T-helper 2 cell treated with Interferon-gamma antibody and Interleukin-4, amounts not matched to agents 5 μg/mL and 100 μg/mL, for 36 hours (primary cell): Measurements from ENCODE around the gene PDE1C.

Experiments
- DNase-seq: peaks from one replicate; pipeline ENCODE4 v3.0.0; 2021; ENCODE audit warnings: low spot score
- H3K27ac Mint-ChIP-seq: one replicate; pipeline ENCODE4 v1.8.0; 2021; ENCODE audit warnings: mild to moderate bottlenecking, mixed read lengths
- H3K27me3 Mint-ChIP-seq: one replicate; pipeline ENCODE4 v1.8.0; 2021; ENCODE audit warnings: low read depth, mixed read lengths
- H3K36me3 Mint-ChIP-seq: one replicate; pipeline ENCODE4 v1.8.0; 2021; ENCODE audit warnings: low read depth, mixed read lengths
- H3K4me1 Mint-ChIP-seq: one replicate; pipeline ENCODE4 v1.8.0; 2021; ENCODE audit warnings: low read depth, mixed read lengths
- H3K4me3 Mint-ChIP-seq: one replicate; pipeline ENCODE4 v1.8.0; 2022; ENCODE audit warnings: mild to moderate bottlenecking, moderate library complexity, mixed read lengths
- H3K9me3 Mint-ChIP-seq: one replicate; pipeline ENCODE4 v1.8.0; 2021; ENCODE audit warnings: mixed read lengths

Gene PDE1C

DNA sequence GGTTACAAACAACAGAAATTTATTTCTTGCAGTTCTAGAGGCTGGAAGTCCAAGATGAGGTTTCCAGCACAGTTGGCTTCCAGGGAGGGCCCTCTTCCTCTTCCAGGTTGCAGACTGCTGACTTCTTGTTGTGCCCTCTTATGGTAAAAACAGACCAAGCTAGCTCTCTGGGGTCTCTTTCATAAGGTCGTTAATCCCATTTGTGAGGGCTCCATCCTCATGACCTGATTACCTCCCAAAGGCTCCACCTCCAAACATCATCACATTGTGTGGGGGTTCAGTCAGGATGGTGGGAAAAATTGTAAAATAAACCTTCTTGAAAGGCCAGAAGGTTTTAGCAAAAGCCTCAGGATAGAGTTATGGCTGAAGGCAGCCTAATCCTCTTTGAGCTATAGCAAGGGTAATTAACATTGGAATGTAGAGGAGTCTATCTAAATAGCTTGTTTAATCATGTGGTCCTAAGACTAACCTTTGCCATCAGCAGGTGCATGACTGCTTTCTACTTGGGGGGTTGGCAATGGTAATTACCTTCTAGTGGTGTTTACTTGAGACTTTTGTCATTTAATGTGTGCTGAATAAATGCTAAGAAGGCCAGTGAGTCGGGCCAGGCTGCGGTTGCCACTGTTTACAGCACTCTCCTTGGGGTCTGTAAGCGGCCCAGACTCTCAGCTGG, 302.4 kb downstream of the PDE1C start:
- Mint-ChIP-seq H3K4me3 (no peak overlapping the region), H3K27ac (no peak overlapping the region), H3K4me1 (no peaks in the 10 kb centered on the region), H3K27me3 (no peaks in the 10 kb centered on the region), H3K9me3 (no peaks in the 10 kb centered on the region), H3K36me3 (no peaks in the 10 kb centered on the region)
- DNase-seq = no peak

DNA sequence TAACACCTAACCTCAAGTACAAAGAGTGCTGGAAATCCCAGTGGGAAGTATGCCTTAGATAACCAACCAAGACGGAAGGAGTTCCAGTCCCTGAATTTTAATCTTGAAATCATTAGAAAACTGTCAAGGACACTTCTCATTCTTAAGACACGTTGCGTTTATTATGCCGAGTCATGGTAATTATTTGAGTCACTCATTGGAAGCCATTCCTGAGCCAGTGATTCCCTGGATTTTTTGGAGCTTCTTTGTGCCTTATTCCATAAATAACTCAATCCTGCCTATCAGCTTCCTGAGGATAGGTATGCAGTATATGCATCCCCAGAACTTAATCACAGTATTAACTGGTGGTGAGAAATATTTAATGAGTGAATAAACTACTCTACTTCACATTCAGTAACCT, 305.7 kb downstream of the PDE1C start:
- Mint-ChIP-seq H3K4me3 (no peak overlapping the region), H3K27ac (no peak overlapping the region), H3K9me3 (no peaks in the 10 kb centered on the region), H3K27me3 (no peaks in the 10 kb centered on the region), H3K4me1 (no peaks in the 10 kb centered on the region), H3K36me3 (no peaks in the 10 kb centered on the region)
- DNase-seq = no peak

DNA sequence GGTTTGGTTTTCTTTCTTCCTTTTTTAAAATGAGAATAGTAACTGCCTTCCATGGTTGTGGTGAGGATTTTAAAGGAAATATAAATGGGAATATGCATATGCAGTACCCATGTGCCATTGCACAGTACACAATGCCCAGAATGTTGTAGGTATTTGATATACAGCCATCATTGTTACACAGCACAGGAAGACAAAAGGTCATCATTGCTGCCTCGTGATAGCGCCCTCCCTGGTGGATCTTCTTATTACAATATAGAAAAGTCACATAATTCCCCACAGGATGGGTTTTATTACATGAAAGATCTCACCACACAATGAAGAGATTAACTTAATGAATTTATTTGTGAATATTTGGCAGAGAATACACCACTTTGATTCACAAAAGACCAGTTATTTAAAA, 306.7 kb downstream of the PDE1C start:
- H3K9me3 Mint-ChIP-seq = no peaks in the 10 kb centered on the region
- H3K4me3 Mint-ChIP-seq = no peak overlapping the region

DNA sequence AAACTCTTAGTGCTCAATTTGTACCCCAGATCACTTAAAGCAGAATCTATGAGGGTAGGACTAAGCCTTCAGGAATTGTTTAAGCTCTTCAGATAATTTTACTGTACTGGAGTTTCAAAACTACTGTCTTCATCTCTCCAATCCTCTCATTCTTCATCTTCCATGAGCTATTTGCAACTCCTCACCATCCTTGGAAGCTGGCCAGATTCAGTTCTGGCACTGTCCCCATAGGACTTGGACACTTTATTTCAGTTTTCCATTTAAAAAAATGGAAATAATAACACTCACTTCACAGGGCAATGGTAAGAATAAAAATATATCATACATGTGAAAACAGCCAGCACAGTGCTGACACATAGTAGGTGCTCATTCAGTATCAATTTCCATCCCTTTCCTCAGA, 308.6 kb downstream of the PDE1C start:
- Mint-ChIP-seq H3K4me1 (no peaks in the 10 kb centered on the region), H3K36me3 (no peaks in the 10 kb centered on the region), H3K27me3 (no peaks in the 10 kb centered on the region), H3K9me3 (no peaks in the 10 kb centered on the region), H3K27ac (no peak overlapping the region), H3K4me3 (no peak overlapping the region)
- no peak for DNase-seq

More for the DNA sequence above, 306.7 kb downstream of the PDE1C start:
- no peak overlapping the region for H3K27ac Mint-ChIP-seq
- DNase-seq = no peak
- no peaks in the 10 kb centered on the region for H3K36me3 Mint-ChIP-seq
- no peaks in the 10 kb centered on the region for H3K4me1 Mint-ChIP-seq
- H3K27me3 Mint-ChIP-seq = no peaks in the 10 kb centered on the region

DNA sequence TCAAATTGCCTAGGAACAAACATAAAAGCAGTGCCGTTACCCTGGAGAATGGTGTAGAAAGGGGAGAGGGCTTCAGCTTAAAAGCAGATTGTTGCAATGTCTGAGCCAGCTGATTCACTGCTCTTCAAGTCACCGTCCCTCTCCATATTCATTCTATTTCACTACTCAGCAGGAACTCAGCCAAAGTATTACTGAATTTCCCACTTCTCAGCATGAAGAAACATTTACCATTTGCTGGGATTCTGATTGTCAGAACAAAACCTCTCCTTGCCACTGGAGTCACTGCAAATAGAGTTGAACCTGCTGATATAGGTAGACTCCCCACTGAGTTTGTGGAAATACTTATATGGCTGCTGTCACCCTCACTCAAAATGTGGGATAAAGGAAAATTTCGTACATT, 311.5 kb downstream of the PDE1C start:
- Mint-ChIP-seq H3K4me3 (no peak overlapping the region), H3K4me1 (no peaks in the 10 kb centered on the region), H3K9me3 (no peaks in the 10 kb centered on the region), H3K27me3 (no peaks in the 10 kb centered on the region), H3K36me3 (no peaks in the 10 kb centered on the region), H3K27ac (no peak overlapping the region)
- DNase-seq = no peak

DNA sequence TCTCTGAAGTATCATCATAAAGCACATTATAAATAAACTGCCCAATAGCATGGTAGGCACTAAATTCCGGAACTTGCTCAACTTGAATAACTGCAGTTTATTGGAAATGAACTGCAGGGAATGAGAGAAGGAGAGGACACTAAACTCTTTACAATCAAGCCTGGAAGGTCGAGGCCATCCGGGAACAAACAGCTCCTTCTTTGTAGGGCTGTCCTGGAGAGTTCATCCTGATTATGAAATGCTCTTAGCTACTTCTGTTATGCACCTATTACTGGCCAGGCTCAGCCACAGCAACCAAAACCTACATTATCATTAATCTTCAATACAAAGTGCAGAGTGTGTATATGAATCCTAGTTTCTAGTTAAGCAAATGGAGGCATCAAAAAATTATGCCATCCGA, 318.5 kb downstream of the PDE1C start:
- H3K27me3 Mint-ChIP-seq = no peaks in the 10 kb centered on the region
- no peak overlapping the region for H3K27ac Mint-ChIP-seq
- no peak for DNase-seq
- H3K9me3 Mint-ChIP-seq = no peaks in the 10 kb centered on the region
- no peaks in the 10 kb centered on the region for H3K36me3 Mint-ChIP-seq
- no peaks in the 10 kb centered on the region for H3K4me1 Mint-ChIP-seq
- H3K4me3 Mint-ChIP-seq = no peak overlapping the region

DNA sequence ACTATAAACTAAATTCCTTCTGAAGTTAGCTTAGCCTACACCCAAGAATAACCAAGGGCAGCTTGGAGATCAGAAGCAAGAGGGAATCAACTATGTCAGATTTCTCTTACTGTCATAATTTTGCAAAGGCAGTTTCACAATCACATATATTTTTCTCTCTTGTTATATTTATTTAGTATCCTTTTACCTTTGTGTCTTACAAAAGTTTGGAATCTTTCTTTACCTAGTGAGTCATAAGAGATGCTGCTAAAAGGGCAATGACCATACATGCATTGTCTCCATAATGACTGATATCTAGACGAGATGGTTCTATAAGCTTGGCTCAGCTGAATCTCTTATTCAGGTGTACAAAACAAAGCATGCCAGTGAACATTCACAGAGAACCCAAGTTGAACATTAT, 322.1 kb downstream of the PDE1C start:
- no peak for DNase-seq
- Mint-ChIP-seq H3K27me3 (no peaks in the 10 kb centered on the region), H3K9me3 (no peaks in the 10 kb centered on the region), H3K27ac (no peak overlapping the region), H3K4me1 (no peaks in the 10 kb centered on the region), H3K36me3 (no peaks in the 10 kb centered on the region), H3K4me3 (no peak overlapping the region)

DNA sequence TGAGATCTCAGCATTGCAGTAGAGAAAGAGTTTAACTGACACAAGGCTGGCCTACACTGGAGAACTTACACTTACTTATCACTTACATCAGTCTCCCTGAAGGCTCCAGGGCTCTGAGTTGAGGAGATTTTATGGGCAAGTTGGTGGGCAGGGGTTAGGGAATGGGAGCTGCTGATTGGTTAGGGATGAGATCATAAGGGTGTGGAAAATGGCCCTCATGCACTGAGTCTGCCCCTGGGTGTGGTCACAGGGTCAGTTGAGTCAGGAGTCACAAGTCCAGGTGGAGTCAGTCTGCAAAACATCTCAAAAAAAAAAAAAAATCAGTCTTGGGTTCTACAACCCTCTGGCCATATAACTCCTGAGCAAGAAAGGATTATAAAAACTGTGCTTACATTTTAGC, 322.7 kb downstream of the PDE1C start:
- DNase-seq = no peak
- H3K27me3 Mint-ChIP-seq = no peaks in the 10 kb centered on the region
- no peaks in the 10 kb centered on the region for H3K9me3 Mint-ChIP-seq
- H3K4me3 Mint-ChIP-seq = no peak overlapping the region
- no peaks in the 10 kb centered on the region for H3K36me3 Mint-ChIP-seq
- no peaks in the 10 kb centered on the region for H3K4me1 Mint-ChIP-seq
- H3K27ac Mint-ChIP-seq = no peak overlapping the region

DNA sequence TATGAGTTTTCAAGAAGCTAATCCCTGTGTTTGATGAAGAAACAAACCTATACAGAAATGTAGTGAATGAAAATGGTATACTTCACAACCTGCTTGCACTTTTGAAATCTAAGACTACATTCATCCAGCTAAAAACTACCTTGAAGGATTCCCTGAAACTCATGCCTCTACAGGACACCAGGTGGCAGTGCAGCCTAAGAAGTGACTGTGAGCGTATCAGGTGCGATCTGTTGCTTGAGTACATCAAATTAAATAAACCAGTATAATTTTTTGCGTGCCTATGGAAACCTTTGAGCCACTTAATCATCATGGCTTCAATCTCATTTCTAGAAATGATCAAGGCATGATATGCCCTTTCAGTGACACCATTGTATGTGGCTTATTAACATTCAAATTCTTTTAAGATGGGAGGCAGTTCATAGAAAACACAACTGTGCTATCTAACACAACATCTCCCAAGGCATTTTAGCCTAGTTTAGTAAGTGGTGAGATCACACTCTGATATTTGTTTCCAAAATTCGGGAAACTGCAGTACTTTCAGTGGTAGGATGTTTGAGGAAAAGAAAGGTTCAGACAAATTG, 325.8 kb downstream of the PDE1C start:
- H3K4me3 Mint-ChIP-seq = no peak overlapping the region
- H3K27me3 Mint-ChIP-seq = no peaks in the 10 kb centered on the region
- no peaks in the 10 kb centered on the region for H3K36me3 Mint-ChIP-seq
- no peak overlapping the region for H3K27ac Mint-ChIP-seq
- DNase-seq = peak; percentile 32
- H3K9me3 Mint-ChIP-seq = no peaks in the 10 kb centered on the region
- H3K4me1 Mint-ChIP-seq = no peaks in the 10 kb centered on the region

DNA sequence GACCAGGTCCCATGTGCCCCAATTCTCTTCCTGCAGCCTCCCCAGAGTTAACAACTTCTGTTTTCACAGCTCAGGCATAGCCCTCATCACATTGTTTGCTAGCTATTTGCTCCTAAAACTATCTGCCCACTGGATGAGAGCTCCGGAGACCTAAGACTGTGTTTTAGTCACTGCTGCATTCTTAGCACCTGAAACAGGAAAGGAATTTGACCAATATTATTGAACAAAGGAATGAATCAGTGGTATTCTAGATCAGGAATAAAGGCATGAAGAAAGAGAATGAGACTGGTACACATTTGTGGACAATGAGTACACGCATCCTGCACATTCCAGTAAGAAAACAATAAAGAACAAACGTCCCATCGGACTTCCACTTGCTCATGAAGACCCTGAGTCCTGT, 328.4 kb downstream of the PDE1C start:
- H3K9me3 Mint-ChIP-seq = no peaks in the 10 kb centered on the region
- H3K36me3 Mint-ChIP-seq = no peaks in the 10 kb centered on the region
- no peak for DNase-seq
- no peaks in the 10 kb centered on the region for H3K4me1 Mint-ChIP-seq
- H3K4me3 Mint-ChIP-seq = no peak overlapping the region
- H3K27ac Mint-ChIP-seq = no peak overlapping the region
- no peaks in the 10 kb centered on the region for H3K27me3 Mint-ChIP-seq

DNA sequence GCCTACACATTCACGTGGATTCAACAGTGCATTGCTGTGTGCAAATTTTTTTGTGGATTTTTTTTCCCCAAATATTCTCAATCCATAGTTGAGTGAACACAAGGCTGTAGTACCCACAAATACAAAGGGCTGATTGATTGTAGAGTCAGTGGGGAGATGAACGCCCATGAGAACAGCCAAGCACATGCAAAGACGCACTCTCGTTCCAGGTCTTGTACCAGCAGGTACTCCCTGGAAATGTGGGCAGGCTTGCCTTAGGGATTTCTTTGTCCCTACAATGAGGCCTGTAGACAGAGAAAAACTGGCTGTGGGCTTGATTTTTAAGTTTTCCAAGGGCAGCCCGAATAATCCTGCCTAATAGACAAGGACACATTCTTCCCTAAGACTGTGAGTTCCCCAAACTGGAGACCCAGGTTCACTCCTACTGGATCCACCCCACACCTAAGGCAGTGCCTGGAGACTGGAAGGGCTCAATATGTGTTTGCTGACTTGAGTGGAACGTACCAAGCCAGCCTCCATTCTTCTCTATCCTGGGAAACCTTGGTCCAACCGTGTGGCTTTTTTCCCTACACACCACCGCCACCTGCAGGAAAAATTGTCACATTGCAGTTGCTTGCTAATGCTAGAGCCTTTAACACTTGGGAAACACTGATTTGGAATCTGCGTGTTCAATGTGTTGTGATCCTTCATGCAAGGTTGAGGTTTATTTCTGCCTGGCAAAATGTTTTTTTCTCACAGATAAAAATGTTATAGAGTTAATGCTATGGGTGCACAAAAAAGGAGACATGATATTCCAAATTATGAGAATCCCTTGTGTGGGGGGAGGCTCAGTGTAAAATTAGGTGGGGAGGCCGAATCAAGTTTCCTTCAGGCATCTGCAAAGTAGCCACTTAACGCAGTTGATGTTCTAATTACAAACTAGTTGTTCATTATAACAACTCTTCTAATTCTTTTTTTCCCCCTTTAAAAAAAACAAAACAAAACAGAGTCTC, 333.9 kb downstream of the PDE1C start:
- H3K27me3 Mint-ChIP-seq = no peaks in the 10 kb centered on the region
- no peaks in the 10 kb centered on the region for H3K9me3 Mint-ChIP-seq
- no peaks in the 10 kb centered on the region for H3K4me1 Mint-ChIP-seq
- DNase-seq = no peak
- H3K27ac Mint-ChIP-seq = no peak overlapping the region
- no peaks in the 10 kb centered on the region for H3K36me3 Mint-ChIP-seq
- H3K4me3 Mint-ChIP-seq = no peak overlapping the region

DNA sequence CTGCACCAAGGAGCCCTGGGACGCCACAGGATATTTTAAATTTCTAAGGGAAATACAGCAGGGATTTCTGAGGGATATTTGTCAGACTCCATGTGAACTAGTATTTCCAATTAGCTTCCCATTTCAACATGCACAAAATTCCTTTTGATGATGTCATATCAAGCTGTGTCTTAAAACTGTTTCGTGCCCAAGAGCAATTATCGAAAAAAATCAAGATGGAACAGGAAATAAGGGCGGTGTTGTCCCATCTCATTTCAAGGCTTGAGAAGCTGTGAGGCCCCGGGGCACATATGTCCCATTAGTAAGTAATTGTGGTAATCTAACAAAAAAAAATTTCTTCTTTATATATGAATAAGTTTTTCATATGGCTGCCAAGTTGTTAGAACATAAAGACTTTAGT, 335.8 kb downstream of the PDE1C start:
- H3K27ac Mint-ChIP-seq = no peak overlapping the region
- no peaks in the 10 kb centered on the region for H3K9me3 Mint-ChIP-seq
- no peak for DNase-seq
- no peaks in the 10 kb centered on the region for H3K36me3 Mint-ChIP-seq
- H3K27me3 Mint-ChIP-seq = no peaks in the 10 kb centered on the region
- no peaks in the 10 kb centered on the region for H3K4me1 Mint-ChIP-seq
- no peak overlapping the region for H3K4me3 Mint-ChIP-seq

DNA sequence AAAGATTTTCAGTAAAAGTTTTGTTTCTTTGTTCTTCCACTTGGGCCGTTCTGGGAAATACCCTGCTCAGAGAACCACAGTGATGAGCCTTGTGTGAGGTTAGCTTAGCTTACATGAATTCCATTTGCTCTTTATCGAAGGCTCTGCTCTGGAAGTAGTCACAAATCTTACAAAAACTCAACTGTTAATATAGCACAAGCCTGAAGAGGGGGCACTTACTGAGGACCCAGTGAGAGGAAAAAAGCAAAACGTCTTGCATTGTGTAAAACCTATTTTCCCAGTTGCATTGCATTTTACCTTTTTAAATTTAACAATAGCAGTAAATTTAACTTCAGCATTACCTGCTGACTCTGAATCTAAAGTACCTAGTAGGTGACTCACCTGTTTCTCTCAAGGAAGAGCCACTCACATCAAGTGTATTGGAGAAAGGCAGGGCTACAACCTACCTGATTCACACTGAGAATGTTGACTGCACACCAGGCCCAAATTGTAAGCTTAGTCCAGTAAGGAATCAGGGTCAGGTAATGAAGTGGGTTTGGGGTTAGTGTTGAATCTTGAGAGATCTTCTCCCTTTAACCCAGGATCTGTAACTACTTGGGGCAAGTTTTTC, 340.9 kb downstream of the PDE1C start:
- Mint-ChIP-seq H3K4me3 (no peak overlapping the region), H3K36me3 (no peaks in the 10 kb centered on the region), H3K27ac (no peak overlapping the region), H3K4me1 (no peaks in the 10 kb centered on the region), H3K27me3 (no peaks in the 10 kb centered on the region), H3K9me3 (no peaks in the 10 kb centered on the region)
- no peak for DNase-seq

DNA sequence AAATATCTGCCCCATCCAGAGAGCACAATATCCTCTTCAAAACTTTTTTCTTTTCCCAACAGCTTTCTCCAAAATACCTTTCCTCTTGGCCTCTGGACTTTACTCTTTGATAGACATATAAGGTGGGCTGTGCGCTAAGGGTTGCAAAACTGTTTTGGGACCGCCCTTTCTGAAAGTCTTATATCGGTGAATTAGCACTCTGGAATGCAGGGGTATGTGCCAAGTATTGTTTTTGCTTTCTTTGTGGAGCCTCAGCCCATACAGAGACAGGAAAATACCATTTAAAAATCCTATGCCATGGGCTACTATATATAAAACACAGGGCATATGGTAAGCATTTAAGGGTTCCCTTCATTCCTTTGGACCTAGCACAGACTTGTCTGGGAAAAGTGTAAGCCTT, 345.5 kb downstream of the PDE1C start:
- Mint-ChIP-seq H3K27ac (no peak overlapping the region), H3K36me3 (no peaks in the 10 kb centered on the region), H3K27me3 (no peaks in the 10 kb centered on the region)

More for the DNA sequence above, 345.5 kb downstream of the PDE1C start:
- Mint-ChIP-seq H3K9me3 (no peaks in the 10 kb centered on the region), H3K4me1 (no peaks in the 10 kb centered on the region), H3K4me3 (no peak overlapping the region)
- no peak for DNase-seq
